DOHH2 (cell line): ENCODE measurements around the gene KRT6B.

Experiments
- EZH2phosphoT487 ChIP-seq: fragments of 200-600 bp; sonication (generic); IDR thresholded peaks from 2 replicates; pipeline ENCODE4 v1.6.1; 2017; ENCODE audit warnings: borderline replicate concordance, mild to moderate bottlenecking, antibody characterized with exemption, low read length, moderate library complexity, mixed read lengths
- TF ChIP-seq, protein P1 (sequence below): fragments of 200-600 bp; sonication (generic); IDR thresholded peaks from one replicate; pipeline ENCODE4 v1.5.1; 2014; ENCODE audit warnings: antibody characterized with exemption, mild to moderate bottlenecking, low read depth, low read length; ENCODE audit not compliant: poor library complexity, severe bottlenecking

- TF ChIP-seq, protein P1, sequence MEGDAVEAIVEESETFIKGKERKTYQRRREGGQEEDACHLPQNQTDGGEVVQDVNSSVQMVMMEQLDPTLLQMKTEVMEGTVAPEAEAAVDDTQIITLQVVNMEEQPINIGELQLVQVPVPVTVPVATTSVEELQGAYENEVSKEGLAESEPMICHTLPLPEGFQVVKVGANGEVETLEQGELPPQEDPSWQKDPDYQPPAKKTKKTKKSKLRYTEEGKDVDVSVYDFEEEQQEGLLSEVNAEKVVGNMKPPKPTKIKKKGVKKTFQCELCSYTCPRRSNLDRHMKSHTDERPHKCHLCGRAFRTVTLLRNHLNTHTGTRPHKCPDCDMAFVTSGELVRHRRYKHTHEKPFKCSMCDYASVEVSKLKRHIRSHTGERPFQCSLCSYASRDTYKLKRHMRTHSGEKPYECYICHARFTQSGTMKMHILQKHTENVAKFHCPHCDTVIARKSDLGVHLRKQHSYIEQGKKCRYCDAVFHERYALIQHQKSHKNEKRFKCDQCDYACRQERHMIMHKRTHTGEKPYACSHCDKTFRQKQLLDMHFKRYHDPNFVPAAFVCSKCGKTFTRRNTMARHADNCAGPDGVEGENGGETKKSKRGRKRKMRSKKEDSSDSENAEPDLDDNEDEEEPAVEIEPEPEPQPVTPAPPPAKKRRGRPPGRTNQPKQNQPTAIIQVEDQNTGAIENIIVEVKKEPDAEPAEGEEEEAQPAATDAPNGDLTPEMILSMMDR, result no peak
- no peak for TF ChIP-seq EZH2phosphoT487
These were observed 50.4 kb downstream of the KRT6B start for GRCh38 chr12:52401526-52401925.
